Stimulated activated effector memory CD8-positive, alpha-beta T cell treated with anti-CD3 and anti-CD28 coated beads, Interleukin-12 subunit alpha, Interleukin-12 subunit beta, amount 100 ng/mL, for 72 hours (primary cell): ENCODE data around the gene ZNF750.

Source experiments
- ATAC-seq: fragments of 150-1000 bp; cut with Tn5 transposase; 2 replicates; pipeline ENCODE4 v1.10.0; 2021
- DNase-seq, 2 donors: peaks; one replicate each; pipeline ENCODE4 v3.0.0; 2021 to 2022; ENCODE audit warnings: low spot score in 2 of 2
- H3K27ac Mint-ChIP-seq: one replicate; pipeline ENCODE4 v1.8.0; 2022; ENCODE audit warnings: mild to moderate bottlenecking, mixed read lengths
- H3K36me3 Mint-ChIP-seq: one replicate; pipeline ENCODE4 v1.8.0; 2022; ENCODE audit warnings: mild to moderate bottlenecking, mixed read lengths
- H3K4me1 Mint-ChIP-seq: one replicate; pipeline ENCODE4 v1.8.0; 2022; ENCODE audit warnings: mixed read lengths
- H3K4me3 Mint-ChIP-seq: one replicate; pipeline ENCODE4 v1.8.0; 2022; ENCODE audit warnings: mild to moderate bottlenecking, mixed read lengths
- H3K9me3 Mint-ChIP-seq: one replicate; pipeline ENCODE4 v1.8.0; 2022; ENCODE audit warnings: mixed read lengths

The ZNF750 gene

GRCh38 chr17:82839617-82840292, at the start of gene ZNF750:
Gene ZNF750 (minus strand): TSS chr17:82840022. CDS start chr17:82832454, 7,568 bp downstream.
- H3K36me3 Mint-ChIP-seq = no peaks in the 10 kb centered on the region
- no peak within 1 kb of the TSS for H3K4me3 Mint-ChIP-seq
- DNase-seq (no peak), ATAC-seq (no peak)
- peaks cover 17% of the 10 kb centered on the region for H3K4me1 Mint-ChIP-seq
- no peaks in the 10 kb centered on the region for H3K9me3 Mint-ChIP-seq
- no peak within 1 kb of the TSS for H3K27ac Mint-ChIP-seq

GRCh38 chr17:82888583-82889495, 49.0 kb upstream of the ZNF750 start:
- DNase-seq (no peak), ATAC-seq (no peak)
- H3K27ac Mint-ChIP-seq = no peak overlapping the region
- no peaks in the 10 kb centered on the region for H3K9me3 Mint-ChIP-seq
- peaks cover 64% of the 10 kb centered on the region for H3K4me1 Mint-ChIP-seq
- no peak overlapping the region for H3K4me3 Mint-ChIP-seq
- H3K36me3 Mint-ChIP-seq = peaks cover 53% of the 10 kb centered on the region

GRCh38 chr17:82887255-82888164, 47.7 kb upstream of the ZNF750 start:
- no peak for ATAC-seq
- H3K36me3 Mint-ChIP-seq = peaks cover 49% of the 10 kb centered on the region
- no peaks in the 10 kb centered on the region for H3K9me3 Mint-ChIP-seq
- no peak for DNase-seq
- peak overlapping the region; percentile 20 for H3K27ac Mint-ChIP-seq
- H3K4me3 Mint-ChIP-seq = peak overlapping the region; percentile 68
- H3K4me1 Mint-ChIP-seq = peaks cover 64% of the 10 kb centered on the region

- H3K27ac Mint-ChIP-seq = peak overlapping the region; percentile 93
- H3K36me3 Mint-ChIP-seq = peaks cover 40% of the 10 kb centered on the region
- peak in 1 of 2 donors; percentile 73 for DNase-seq
- peaks cover 76% of the 10 kb centered on the region for H3K4me1 Mint-ChIP-seq
- H3K9me3 Mint-ChIP-seq = no peaks in the 10 kb centered on the region
- peak overlapping the region; percentile 68 for H3K4me3 Mint-ChIP-seq
- ATAC-seq = peak; percentile 61
Observed at GRCh38 chr17:82884970-82885353, 45.1 kb upstream of the ZNF750 start.

- Mint-ChIP-seq H3K4me3 (peak overlapping the region; percentile 68), H3K36me3 (peaks cover 35% of the 10 kb centered on the region), H3K27ac (peak overlapping the region; percentile 93), H3K4me1 (peaks cover 81% of the 10 kb centered on the region), H3K9me3 (no peaks in the 10 kb centered on the region)
- DNase-seq (peak in 1 of 2 donors; percentile 67), ATAC-seq (no peak)
Observed at GRCh38 chr17:82884341-82884969, 44.6 kb upstream of the ZNF750 start.

GRCh38 chr17:82883419-82884031, 43.7 kb upstream of the ZNF750 start:
- H3K4me3 Mint-ChIP-seq = peak overlapping the region; percentile 68
- H3K27ac Mint-ChIP-seq = peak overlapping the region; percentile 93
- H3K9me3 Mint-ChIP-seq = no peaks in the 10 kb centered on the region
- DNase-seq = peak in 1 of 2 donors; percentile 59
- H3K4me1 Mint-ChIP-seq = peaks cover 91% of the 10 kb centered on the region
- H3K36me3 Mint-ChIP-seq = peaks cover 35% of the 10 kb centered on the region
- ATAC-seq = no peak

GRCh38 chr17:82882715-82883418, 43.0 kb upstream of the ZNF750 start:
- H3K9me3 Mint-ChIP-seq = no peaks in the 10 kb centered on the region
- ATAC-seq (peak; percentile 91), DNase-seq (peak; percentile 55 to 80)
- peak overlapping the region; percentile 68 for H3K4me3 Mint-ChIP-seq
- H3K36me3 Mint-ChIP-seq = peaks cover 35% of the 10 kb centered on the region
- H3K27ac Mint-ChIP-seq = peak overlapping the region; percentile 93
- H3K4me1 Mint-ChIP-seq = peaks cover 94% of the 10 kb centered on the region

GRCh38 chr17:82881900-82882714, 42.3 kb upstream of the ZNF750 start:
- DNase-seq (no peak), ATAC-seq (no peak)
- Mint-ChIP-seq H3K36me3 (peaks cover 29% of the 10 kb centered on the region), H3K27ac (peak overlapping the region; percentile 93), H3K4me3 (peak overlapping the region; percentile 68), H3K4me1 (peaks cover 89% of the 10 kb centered on the region), H3K9me3 (no peaks in the 10 kb centered on the region)

- Mint-ChIP-seq H3K27ac (no peak overlapping the region), H3K4me3 (peak overlapping the region; percentile 68), H3K36me3 (peaks cover 28% of the 10 kb centered on the region), H3K9me3 (no peaks in the 10 kb centered on the region), H3K4me1 (peaks cover 87% of the 10 kb centered on the region)
- no peak for ATAC-seq
- DNase-seq = no peak
Observed at GRCh38 chr17:82881324-82881823, 41.6 kb upstream of the ZNF750 start.

GRCh38 chr17:82880620-82881323, 41.0 kb upstream of the ZNF750 start:
- DNase-seq = no peak
- H3K4me3 Mint-ChIP-seq = no peak overlapping the region
- peak overlapping the region; percentile 48 for H3K27ac Mint-ChIP-seq
- H3K4me1 Mint-ChIP-seq = peaks cover 86% of the 10 kb centered on the region
- peaks cover 28% of the 10 kb centered on the region for H3K36me3 Mint-ChIP-seq
- no peaks in the 10 kb centered on the region for H3K9me3 Mint-ChIP-seq
- no peak for ATAC-seq

- H3K4me1 Mint-ChIP-seq = peaks cover 71% of the 10 kb centered on the region
- no peak overlapping the region for H3K4me3 Mint-ChIP-seq
- peaks cover 21% of the 10 kb centered on the region for H3K36me3 Mint-ChIP-seq
- peak overlapping the region; percentile 82 for H3K27ac Mint-ChIP-seq
- no peak for ATAC-seq
- DNase-seq = no peak
- H3K9me3 Mint-ChIP-seq = no peaks in the 10 kb centered on the region
Observed at GRCh38 chr17:82879241-82879640, 39.4 kb upstream of the ZNF750 start.

- DNase-seq (no peak), ATAC-seq (no peak)
- H3K4me1 Mint-ChIP-seq = peaks cover 64% of the 10 kb centered on the region
- H3K36me3 Mint-ChIP-seq = peaks cover 16% of the 10 kb centered on the region
- peak overlapping the region; percentile 82 for H3K27ac Mint-ChIP-seq
- peak overlapping the region; percentile 3 for H3K4me3 Mint-ChIP-seq
- H3K9me3 Mint-ChIP-seq = no peaks in the 10 kb centered on the region
Observed at GRCh38 chr17:82878527-82878926, 38.7 kb upstream of the ZNF750 start.
